ENCODE data around the gene SPINK13. TPM values are rescaled to one million over a fixed set of nuclear protein-coding genes. Genes with fewer than 3 reads are reported as not detected.

Gene SPINK13
- total and polyA plus RNA-seq, 2 donors (not counting 1 experiment from before 2014, with no cell fraction given) = not detected

DNA sequence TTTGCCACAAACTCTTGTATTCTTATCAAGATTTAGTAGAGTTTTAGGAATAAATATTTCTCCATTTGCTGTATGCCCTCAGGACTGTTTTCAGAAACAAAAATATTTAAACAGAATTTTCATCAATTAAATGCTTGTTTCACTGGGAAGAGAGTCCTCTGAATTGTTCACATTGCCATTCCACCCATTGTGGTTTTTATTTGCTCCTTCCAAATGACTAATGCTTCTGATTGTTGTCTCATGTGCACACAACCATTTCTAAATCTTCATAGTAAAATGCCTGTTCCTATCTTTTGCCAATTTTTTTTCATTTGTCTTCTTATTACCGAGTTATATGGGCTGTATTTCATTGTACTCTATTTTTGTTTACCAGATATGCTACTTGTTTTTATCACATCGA, 19.7 kb upstream of the SPINK13 start:
- ATAC-seq (ENCODE audit: low read depth) = no peak
- H2AFZ ChIP-seq (ENCODE audit: insufficient read depth, low read depth, low read length, poor library complexity, severe bottlenecking) = no peak overlapping the region
- Mint-ChIP-seq H3K4me1 (no peaks in the 10 kb centered on the region), H3K27ac (no peak overlapping the region), H3K27me3 (no peaks in the 10 kb centered on the region), H3K9me3 (ENCODE audit: insufficient read depth) (peaks cover 7% of the 10 kb centered on the region), H3K4me3 (no peak overlapping the region)
- no peak for DNase-seq
- H3K9me3 ChIP-seq (ENCODE audit: control extremely low read depth in 1 of 3, control insufficient read depth in 2 of 3, insufficient read depth in 1 of 3, low read length in 2 of 3) = no peaks in the 10 kb centered on the region
- WGBS (ENCODE audit: insufficient coverage) = no CpG with 5 or more reads among the region's 2 CpGs
- H3K4me1 ChIP-seq (ENCODE audit: control insufficient read depth in 2 of 2, insufficient read depth in 2 of 2, low read length in 2 of 2) = no peaks in the 10 kb centered on the region
- no peak overlapping the region for H3K9ac ChIP-seq (ENCODE audit: low read length)
- H3K36me3 ChIP-seq (replicated peaks in 1 of 2; ENCODE audit: control extremely low read depth in 1 of 2, control insufficient read depth in 1 of 2, extremely low read depth in 1 of 2, insufficient read depth in 2 of 2, low read length in 1 of 2) = no peaks in the 10 kb centered on the region
- H3K79me2 ChIP-seq (ENCODE audit: control insufficient read depth, insufficient read depth, low read length) = no peaks in the 10 kb centered on the region
- H3K27me3 ChIP-seq (replicated peaks in 1 of 4; ENCODE audit: control extremely low read depth in 1 of 4, control insufficient read depth in 3 of 4, insufficient read depth in 4 of 4, low read length in 3 of 4) = no peaks in the 10 kb centered on the region
- CTCF ChIA-PET = no interaction called here
- POLR2A ChIA-PET = no interaction called here
- no peak overlapping the region for H3K27ac ChIP-seq (ENCODE audit: low read length in 2 of 2)
- intact Hi-C loops (cut with micrococcal nuclease) = no loop called here
- no peak overlapping the region for H3K4me3 ChIP-seq (ENCODE audit: control extremely low read depth in 1 of 5, extremely low read depth in 1 of 5, insufficient read depth in 1 of 5, low read depth in 2 of 5, low read length in 4 of 5)
- TF ChIP-seq, protein P1, sequence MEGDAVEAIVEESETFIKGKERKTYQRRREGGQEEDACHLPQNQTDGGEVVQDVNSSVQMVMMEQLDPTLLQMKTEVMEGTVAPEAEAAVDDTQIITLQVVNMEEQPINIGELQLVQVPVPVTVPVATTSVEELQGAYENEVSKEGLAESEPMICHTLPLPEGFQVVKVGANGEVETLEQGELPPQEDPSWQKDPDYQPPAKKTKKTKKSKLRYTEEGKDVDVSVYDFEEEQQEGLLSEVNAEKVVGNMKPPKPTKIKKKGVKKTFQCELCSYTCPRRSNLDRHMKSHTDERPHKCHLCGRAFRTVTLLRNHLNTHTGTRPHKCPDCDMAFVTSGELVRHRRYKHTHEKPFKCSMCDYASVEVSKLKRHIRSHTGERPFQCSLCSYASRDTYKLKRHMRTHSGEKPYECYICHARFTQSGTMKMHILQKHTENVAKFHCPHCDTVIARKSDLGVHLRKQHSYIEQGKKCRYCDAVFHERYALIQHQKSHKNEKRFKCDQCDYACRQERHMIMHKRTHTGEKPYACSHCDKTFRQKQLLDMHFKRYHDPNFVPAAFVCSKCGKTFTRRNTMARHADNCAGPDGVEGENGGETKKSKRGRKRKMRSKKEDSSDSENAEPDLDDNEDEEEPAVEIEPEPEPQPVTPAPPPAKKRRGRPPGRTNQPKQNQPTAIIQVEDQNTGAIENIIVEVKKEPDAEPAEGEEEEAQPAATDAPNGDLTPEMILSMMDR (IDR thresholded peaks at IDR 0.05) = no peak
- TF ChIP-seq EZH2 (IDR thresholded peaks at IDR 0.05; ENCODE audit: borderline replicate concordance, insufficient read depth, low read depth, low read length, poor library complexity, severe bottlenecking) = no peak
- no peak overlapping the region for H3K4me2 ChIP-seq (replicated peaks; ENCODE audit: low read depth, low read length, poor library complexity, severe bottlenecking)
- no peaks in the 10 kb centered on the region for H4K20me1 ChIP-seq (ENCODE audit: control insufficient read depth, insufficient read depth, low read length, poor library complexity, severe bottlenecking)

DNA sequence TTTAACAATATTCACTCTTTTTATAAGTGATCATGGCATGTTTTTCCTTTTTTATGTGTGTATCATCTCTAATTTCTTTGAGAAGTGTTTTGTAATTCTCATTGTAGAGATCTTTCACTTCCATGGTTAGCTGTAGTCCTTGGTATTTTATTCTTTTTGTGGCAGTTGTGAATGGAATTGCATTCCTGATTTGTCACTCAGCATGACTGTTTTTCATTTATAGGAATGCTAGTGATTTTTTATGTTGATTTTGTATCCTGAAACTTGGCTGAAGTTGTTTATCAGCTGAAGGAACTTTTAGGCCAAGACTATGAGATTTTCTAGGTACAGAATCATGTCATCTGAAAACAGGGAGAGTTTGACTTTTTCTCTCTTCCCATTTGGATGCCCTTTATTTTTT, 13.1 kb upstream of the SPINK13 start:
- H3K9ac ChIP-seq (ENCODE audit: low read length) = no peak overlapping the region
- ATAC-seq (ENCODE audit: low read depth) (no peak), DNase-seq (no peak)
- H3K27ac ChIP-seq (ENCODE audit: low read length in 2 of 2) = no peak overlapping the region
- ChIA-PET CTCF (no interaction called here), POLR2A (no interaction called here)
- Mint-ChIP-seq H3K4me1 (no peaks in the 10 kb centered on the region), H3K27me3 (no peaks in the 10 kb centered on the region), H3K27ac (no peak overlapping the region), H3K9me3 (ENCODE audit: insufficient read depth) (peaks cover 25% of the 10 kb centered on the region), H3K4me3 (no peak overlapping the region)
- H3K36me3 ChIP-seq (replicated peaks in 1 of 2; ENCODE audit: control extremely low read depth in 1 of 2, control insufficient read depth in 1 of 2, extremely low read depth in 1 of 2, insufficient read depth in 2 of 2, low read length in 1 of 2) = no peaks in the 10 kb centered on the region
- no peak overlapping the region for H3K4me3 ChIP-seq (ENCODE audit: control extremely low read depth in 1 of 5, extremely low read depth in 1 of 5, insufficient read depth in 1 of 5, low read depth in 2 of 5, low read length in 4 of 5)
- no peak overlapping the region for H3K4me2 ChIP-seq (replicated peaks; ENCODE audit: low read depth, low read length, poor library complexity, severe bottlenecking)
- no peaks in the 10 kb centered on the region for H3K27me3 ChIP-seq (replicated peaks in 1 of 4; ENCODE audit: control extremely low read depth in 1 of 4, control insufficient read depth in 3 of 4, insufficient read depth in 4 of 4, low read length in 3 of 4)
- H3K79me2 ChIP-seq (ENCODE audit: control insufficient read depth, insufficient read depth, low read length) = no peaks in the 10 kb centered on the region
- no peak for TF ChIP-seq EZH2 (IDR thresholded peaks at IDR 0.05; ENCODE audit: borderline replicate concordance, insufficient read depth, low read depth, low read length, poor library complexity, severe bottlenecking)
- TF ChIP-seq, protein P1 (IDR thresholded peaks at IDR 0.05) = no peak
- peaks cover 0 to 12% (median 9%) of the 10 kb centered on the region in 3 donors for H3K9me3 ChIP-seq (ENCODE audit: control extremely low read depth in 1 of 3, control insufficient read depth in 2 of 3, insufficient read depth in 1 of 3, low read length in 2 of 3)
- H3K4me1 ChIP-seq (ENCODE audit: control insufficient read depth in 2 of 2, insufficient read depth in 2 of 2, low read length in 2 of 2) = no peaks in the 10 kb centered on the region
- H2AFZ ChIP-seq (ENCODE audit: insufficient read depth, low read depth, low read length, poor library complexity, severe bottlenecking) = no peak overlapping the region
- no peaks in the 10 kb centered on the region for H4K20me1 ChIP-seq (ENCODE audit: control insufficient read depth, insufficient read depth, low read length, poor library complexity, severe bottlenecking)
- intact Hi-C loops (cut with micrococcal nuclease) = no loop called here

Measured in B cell (primary cell).